HepG2 (cell line): Measurements from ENCODE around the gene FBXO33. TPM values are rescaled to one million over a fixed set of nuclear protein-coding genes. Genes with fewer than 3 reads are reported as not detected.

Experiments
- ADNP ChIP-seq: sonication (generic); formaldehyde crosslinking; IDR thresholded peaks from 2 replicates; pipeline ENCODE4 v1.4.0; 2020; ENCODE audit warnings: missing genetic modification reagents
- ETS1 ChIP-seq: sonication (generic); formaldehyde crosslinking; IDR thresholded peaks from 2 replicates; pipeline ENCODE4 v1.4.0; 2020; ENCODE audit warnings: missing genetic modification reagents
- IRF2 ChIP-seq: IDR thresholded peaks from 2 replicates; pipeline ENCODE4 v1.6.1; 2018; ENCODE audit warnings: missing genetic modification reagents, missing compliant biosample characterization
- MLXIP ChIP-seq: sonication (generic); formaldehyde crosslinking; IDR thresholded peaks from 2 replicates; pipeline ENCODE4 v1.9.0; 2021; ENCODE audit warnings: missing genetic modification reagents, borderline replicate concordance
- NFIB ChIP-seq: sonication (generic); formaldehyde crosslinking; IDR thresholded peaks from 2 replicates; pipeline ENCODE4 v1.9.0; 2021; ENCODE audit warnings: missing genetic modification reagents, mild to moderate bottlenecking, borderline replicate concordance
- NFYC ChIP-seq: IDR thresholded peaks from 2 replicates; pipeline ENCODE4 v1.6.1; 2016; ENCODE audit warnings: missing genetic modification reagents, missing compliant biosample characterization
- NR3C1 ChIP-seq: sonication (generic); formaldehyde crosslinking; IDR thresholded peaks from 2 replicates; pipeline ENCODE4 v1.4.0; 2020; ENCODE audit warnings: missing genetic modification reagents
- RAD51 ChIP-seq: fragments of 450-650 bp; IDR thresholded peaks from 2 replicates; pipeline ENCODE4 v1.6.1; 2016; ENCODE audit warnings: borderline replicate concordance
- ZBTB43 ChIP-seq: sonication (generic); formaldehyde crosslinking; conservative IDR thresholded peaks from 2 replicates; pipeline ENCODE4 v1.4.0; 2020; ENCODE audit warnings: missing genetic modification reagents
- ZC3H4 ChIP-seq: sonication (generic); formaldehyde crosslinking; IDR thresholded peaks from 2 replicates; pipeline ENCODE4 v1.4.0; 2020; ENCODE audit warnings: missing genetic modification reagents, borderline replicate concordance
- ZNF230 ChIP-seq: sonication (generic); formaldehyde crosslinking; IDR thresholded peaks from 2 replicates; pipeline ENCODE4 v1.4.0; 2020; ENCODE audit warnings: mild to moderate bottlenecking, missing genetic modification reagents
- ZNF263 ChIP-seq: sonication (generic); formaldehyde crosslinking; IDR thresholded peaks from 2 replicates; pipeline ENCODE4 v1.4.0; 2020; ENCODE audit warnings: missing genetic modification reagents
- ZNF282 ChIP-seq: fragments of 450-650 bp; IDR thresholded peaks from 2 replicates; pipeline ENCODE4 v1.6.1; 2018; ENCODE audit not compliant: partially characterized antibody
- ZNF460 ChIP-seq: sonication (generic); formaldehyde crosslinking; IDR thresholded peaks from 2 replicates; pipeline ENCODE4 v1.5.1; 2020; ENCODE audit warnings: missing genetic modification reagents, mild to moderate bottlenecking, borderline replicate concordance
- ZNF580 ChIP-seq: IDR thresholded peaks from 2 replicates; pipeline ENCODE4 v1.6.1; 2016; ENCODE audit warnings: low read depth, borderline replicate concordance
- ZNF609 ChIP-seq: sonication (generic); formaldehyde crosslinking; IDR thresholded peaks from 2 replicates; pipeline ENCODE4 v1.4.0; 2020; ENCODE audit warnings: mild to moderate bottlenecking, missing genetic modification reagents, borderline replicate concordance
- ZNF724P ChIP-seq: sonication (generic); formaldehyde crosslinking; IDR thresholded peaks from 2 replicates; pipeline ENCODE4 v1.8.0; 2022; ENCODE audit warnings: missing genetic modification reagents, borderline replicate concordance
- ZNF747 ChIP-seq: sonication (generic); formaldehyde crosslinking; IDR thresholded peaks from 2 replicates; pipeline ENCODE4 v1.8.1; 2023; ENCODE audit warnings: missing genetic modification reagents, mild to moderate bottlenecking, borderline replicate concordance
- polyA plus RNA-seq, 8 experiments: library from polyadenylated mRNA; depleted of rRNA in 3 of 8; stranded (reverse) in 7 of 8; unstranded in 1 of 8; fragments of >200 nt; fragmentation: Illumina TruSeq in 4 of 8; extraction: Trizol in 4 of 8; gene quantifications; 2 replicates each; pipeline versions ENCODE4 v1.2.1 to v1.2.3, GENCODE V29; 2011 to 2016; ENCODE audit warnings: low read depth in 4 of 8, missing spikeins in 1 of 8, mixed read lengths in 1 of 8; ENCODE audit not compliant: insufficient read depth in 1 of 8
- total RNA-seq, 5 experiments: library from RNA; depleted of rRNA; stranded (reverse); fragments of >200 nt; fragmentation: Illumina TruSeq; extraction: Trizol; gene quantifications; 2 replicates each; pipeline ENCODE4 v1.2.3, GENCODE V29; 2016; ENCODE audit warnings: low read depth in 1 of 5

Gene FBXO33
- total and polyA plus RNA-seq, 2 of the 13 experiments (the other 11 are each of a cell fraction or from before 2014, with no cell fraction given): 15.5 to 16.9 TPM

GRCh38 chr14:39431416-39432178 lies 636 bp downstream of the FBXO33 start (continued):
- TF ChIP-seq ZNF609: peak; percentile 51; the same call in 1 of the 2 replicates
- no peak for TF ChIP-seq ZNF747 (CRISPR knock-in tag)
- no peak for TF ChIP-seq NFIB
- TF ChIP-seq MLXIP (CRISPR knock-in tag): no peak
- no peak for TF ChIP-seq ADNP (CRISPR knock-in tag)
- peak; percentile 60 for TF ChIP-seq ZNF263
- TF ChIP-seq ETS1 (CRISPR knock-in tag): no peak
- 0 out of 2 replicates have a peak, but pooled peaks have one; percentile 70 for TF ChIP-seq ZNF724P
- TF ChIP-seq ZBTB43 (CRISPR knock-in tag): no peak
- no peak; the same call in 1 of the 2 replicates for TF ChIP-seq IRF2
- TF ChIP-seq ZNF282: no peak
- no peak; the same call in 1 of the 2 replicates for TF ChIP-seq ZNF230
- TF ChIP-seq ZNF580 (CRISPR knock-in tag): no peak; the same call in 1 of the 2 replicates
- no peak for TF ChIP-seq RAD51
- TF ChIP-seq ZNF460: no peak
- no peak for TF ChIP-seq ZC3H4 (CRISPR knock-in tag)
- TF ChIP-seq NR3C1 (CRISPR knock-in tag): no peak
- no peak for TF ChIP-seq NFYC
